GM18861 (cell line): Measurements from ENCODE around the gene MPND.

Experiments used
- ATAC-seq: cut with Tn5 transposase; IDR thresholded peaks from one replicate; pipeline ENCODE4 v1.9.1; 2021; ENCODE audit not compliant: unreplicated experiment

MPND gene

GRCh38 chr19:4376991-4377781 lies 33.8 kb downstream of the MPND start:
- no peak for ATAC-seq

- no peak for ATAC-seq
These were observed 35.5 kb downstream of the MPND start for GRCh38 chr19:4378886-4379285.

DNA sequence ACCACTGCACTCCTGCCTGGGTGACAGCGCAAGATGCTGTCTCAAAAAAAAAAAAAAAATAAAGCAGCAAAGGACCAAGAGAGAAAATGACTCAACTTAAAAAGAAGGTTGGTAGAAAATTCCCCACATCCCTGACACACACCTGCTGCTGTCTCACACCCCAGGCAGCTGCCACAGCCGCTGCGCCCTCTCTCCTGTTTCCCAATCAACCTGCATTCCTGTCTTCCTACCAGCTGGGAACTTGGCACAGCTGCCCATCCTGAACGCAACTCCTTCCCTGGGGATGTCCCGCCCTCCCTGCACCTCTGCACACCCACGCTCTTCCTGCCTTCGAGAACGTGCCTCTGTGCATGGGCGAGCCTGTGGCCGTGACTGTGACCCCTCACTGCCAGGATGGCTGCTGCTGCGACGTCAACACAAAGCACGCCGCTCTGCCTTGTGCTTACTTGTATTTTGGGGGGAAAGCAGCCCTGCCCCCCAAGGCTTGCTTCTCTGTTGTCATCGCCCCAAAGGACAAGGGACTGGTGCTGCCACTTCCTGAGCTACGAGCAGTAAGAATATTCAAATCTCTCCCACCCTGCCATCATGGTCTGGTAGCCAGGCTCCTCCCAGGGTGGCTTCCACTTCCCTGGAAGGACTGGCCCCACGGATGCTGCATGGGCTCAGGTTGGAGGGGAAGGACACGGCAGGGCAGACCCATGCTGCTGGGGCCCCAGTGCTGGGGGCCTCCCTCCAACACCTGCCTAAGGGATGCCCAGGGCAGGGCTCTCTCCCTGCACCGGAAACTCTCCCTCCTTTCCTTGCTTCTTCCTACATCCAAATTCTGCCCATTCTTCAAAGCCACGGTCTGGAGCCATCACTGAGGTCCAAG lies 36.3 kb downstream of the MPND start:
- ATAC-seq = no peak

DNA sequence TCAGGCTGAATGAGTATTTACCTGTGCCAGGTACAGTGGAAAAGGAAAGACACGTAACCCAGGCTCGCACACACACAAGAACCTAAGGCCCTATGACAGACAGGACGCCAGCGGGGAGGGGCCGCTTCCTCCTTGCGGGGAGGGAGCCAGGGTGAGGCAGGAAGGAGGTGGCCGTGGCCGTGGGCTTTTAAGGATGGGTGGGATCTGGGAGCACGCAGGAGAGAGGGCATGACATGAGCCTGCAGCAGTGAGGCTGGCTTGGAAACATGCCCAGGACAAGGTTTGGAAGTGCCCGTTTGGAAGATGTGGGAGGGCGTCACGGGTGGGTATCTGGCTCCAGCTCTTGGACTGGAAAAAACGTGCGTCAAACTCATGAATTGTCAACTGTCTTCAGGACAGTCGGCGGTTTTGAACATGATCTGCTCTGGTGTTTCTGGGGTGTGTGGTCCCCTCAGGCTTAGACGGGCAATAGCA lies 36.9 kb downstream of the MPND start:
- no peak for ATAC-seq

- no peak for ATAC-seq
These were observed 42.1 kb downstream of the MPND start for GRCh38 chr19:4385291-4386040.

- no peak for ATAC-seq
These were observed 42.9 kb downstream of the MPND start for GRCh38 chr19:4386041-4386782.

- no peak for ATAC-seq
These were observed 45.1 kb downstream of the MPND start for GRCh38 chr19:4388337-4389063.

DNA sequence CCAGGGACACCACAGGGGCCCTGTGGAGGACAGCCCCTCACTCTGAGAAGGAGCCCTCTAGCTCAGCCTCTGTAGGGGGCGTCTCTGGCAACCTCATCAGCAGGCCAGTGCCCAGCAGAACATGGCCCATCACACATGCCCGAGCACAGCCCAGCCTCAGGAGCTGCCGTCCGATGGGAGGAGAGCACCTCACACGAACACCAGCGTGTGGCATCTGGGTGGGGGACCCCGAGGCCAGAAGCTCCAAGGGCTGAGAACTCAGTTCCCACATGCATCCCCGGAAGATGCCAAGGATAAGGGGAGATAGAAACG lies 45.7 kb downstream of the MPND start:
- ATAC-seq = no peak

GRCh38 chr19:4389511-4390016 lies 46.2 kb downstream of the MPND start:
- no peak for ATAC-seq

GRCh38 chr19:4390017-4390566 lies 46.7 kb downstream of the MPND start:
- ATAC-seq = no peak

DNA sequence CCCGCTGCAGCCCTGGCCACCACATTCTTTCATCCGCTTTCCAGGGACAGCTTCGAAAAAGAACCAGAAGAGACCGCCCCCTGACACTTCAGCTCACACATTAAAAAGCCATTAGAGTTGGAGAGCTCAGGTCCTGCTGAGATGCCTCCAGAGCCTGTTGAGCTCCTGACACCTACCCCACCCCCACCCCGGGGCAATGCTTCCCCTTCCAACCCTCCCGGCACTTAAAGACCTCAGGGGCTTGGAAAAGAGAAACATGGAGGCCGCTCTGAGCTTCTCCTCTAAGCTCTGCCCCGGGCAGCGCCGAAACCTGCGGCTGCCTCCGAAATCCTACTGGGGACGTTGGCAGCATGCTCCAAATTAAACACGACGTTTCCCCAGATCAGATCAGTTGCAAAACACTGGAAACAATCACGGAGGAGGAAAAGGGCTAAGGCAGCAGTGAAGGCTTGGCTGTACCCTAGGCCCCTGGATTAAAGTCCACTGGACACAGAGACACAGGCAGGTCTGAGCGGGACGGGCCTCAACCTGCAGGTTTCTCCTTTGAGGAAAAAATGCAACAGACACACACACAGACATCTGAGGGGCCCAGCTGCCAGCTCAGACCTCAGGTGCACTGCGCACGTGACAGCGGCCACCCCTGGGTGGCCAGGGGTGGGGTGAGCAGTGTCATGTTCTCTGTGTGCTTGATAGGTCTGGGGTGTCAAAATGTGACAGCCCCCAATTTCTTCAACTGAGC lies 47.4 kb downstream of the MPND start:
- no peak for ATAC-seq

DNA sequence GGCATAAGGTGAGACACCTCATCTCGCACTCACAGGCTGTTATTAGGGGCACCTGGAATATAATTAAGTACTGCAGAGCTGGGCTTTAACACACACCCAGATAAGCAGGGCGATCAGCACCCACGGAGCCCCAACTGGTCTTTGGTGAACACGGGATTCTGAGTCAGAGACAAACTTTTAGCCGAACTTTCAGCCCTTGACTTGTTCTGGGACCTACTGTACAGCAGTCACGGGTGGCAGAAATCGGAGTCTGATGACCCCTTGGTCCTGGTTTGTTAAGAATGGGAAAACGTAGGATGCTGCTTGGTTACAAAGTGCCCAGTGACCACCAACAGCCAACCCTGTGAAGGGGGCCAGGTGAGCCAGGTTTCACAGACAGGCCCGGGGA lies 47.9 kb downstream of the MPND start:
- no peak for ATAC-seq

- no peak for ATAC-seq
These were observed 48.5 kb downstream of the MPND start for GRCh38 chr19:4391701-4392483.

DNA sequence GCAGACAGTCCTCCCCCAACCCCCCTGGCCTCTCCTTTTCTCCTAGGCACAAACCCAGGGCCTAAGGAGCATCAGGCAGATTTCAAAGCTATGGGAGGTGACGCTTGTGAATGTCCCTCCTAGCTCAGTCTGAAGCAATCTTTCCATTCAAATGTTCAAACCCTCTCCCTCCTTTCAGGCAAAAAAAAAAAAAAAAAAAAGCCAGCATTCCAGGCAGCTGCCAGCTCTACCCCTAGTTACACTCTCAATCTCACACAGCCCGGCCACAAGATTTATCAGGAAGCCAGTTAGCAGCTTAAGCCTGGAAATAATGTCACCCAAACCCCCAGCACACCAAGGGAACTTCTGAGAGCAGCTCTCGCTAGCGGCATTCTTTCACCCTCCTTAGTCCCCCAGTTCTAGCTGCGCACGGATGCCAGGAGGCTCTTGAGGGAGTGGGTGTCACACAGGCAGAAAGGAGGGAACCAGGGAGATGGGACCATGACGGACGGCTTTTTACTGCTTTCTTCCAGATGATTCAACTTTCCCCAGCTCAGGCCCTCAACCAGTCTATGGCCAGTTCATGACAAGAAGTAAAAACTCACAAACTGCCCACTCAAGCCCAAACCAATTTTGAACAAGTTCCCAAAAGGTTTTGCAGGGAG lies 50.7 kb downstream of the MPND start:
- no peak for ATAC-seq

GRCh38 chr19:4396949-4397783 lies 53.8 kb downstream of the MPND start:
- no peak for ATAC-seq

DNA sequence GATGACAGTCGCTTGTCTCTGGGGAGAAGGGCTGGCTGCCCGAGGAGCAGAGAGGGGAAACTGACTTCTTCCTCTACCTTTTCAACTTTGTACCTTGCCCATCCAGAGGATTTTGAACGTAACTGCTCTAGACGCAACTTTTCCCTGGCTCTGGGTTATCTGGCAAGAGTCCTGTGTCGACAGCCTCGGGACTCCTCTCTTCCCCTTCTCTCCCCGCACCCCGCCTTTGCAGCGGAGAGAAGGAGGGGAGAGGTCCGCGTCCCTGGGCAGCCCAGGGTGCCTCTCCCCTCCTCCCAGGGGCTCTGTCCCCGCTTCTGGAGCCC lies 56.4 kb downstream of the MPND start:
- no peak for ATAC-seq
